ENCODE data around the gene PLPPR1. TPM values are rescaled to one million over a fixed set of nuclear protein-coding genes. Genes with fewer than 3 reads are reported as not detected.
A peak's percentile ranks its signal among the peaks of the same experiment; 100 is the strongest.

Gene PLPPR1
- total and polyA plus RNA-seq, 2 of the 13 experiments (the other 11 are each of a cell fraction or from before 2014, with no cell fraction given) = 16.0 to 84.7 TPM

DNA sequence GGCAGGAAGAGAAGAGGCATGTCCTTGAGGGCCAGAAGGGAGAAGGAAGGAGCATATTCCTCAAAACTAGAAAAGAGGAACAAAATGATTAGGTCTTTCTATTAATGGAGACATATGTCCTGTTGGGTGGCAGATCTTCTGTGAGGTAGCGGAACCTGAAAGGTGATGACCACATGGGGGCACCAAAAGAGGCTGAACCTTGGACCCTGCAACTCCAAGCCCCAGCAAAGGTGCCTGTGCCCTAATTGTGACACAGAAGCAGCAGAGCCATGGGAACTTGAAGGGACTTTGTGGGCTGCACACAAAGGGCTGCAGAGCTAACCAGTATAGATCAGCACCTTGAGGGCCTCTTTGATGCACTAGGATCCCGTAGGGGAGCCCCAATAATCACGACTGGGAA is 198.3 kb downstream of the PLPPR1 start (continued):
- no peak for TF ChIP-seq AKAP8 (CRISPR knock-in tag; IDR thresholded peaks at IDR 0.05)
- peak; percentile 83 for TF ChIP-seq HNF4G (IDR thresholded peaks at IDR 0.05; ENCODE audit: borderline replicate concordance, low read depth, low read length)
- TF ChIP-seq HNF4G (CRISPR knock-in tag; IDR thresholded peaks at IDR 0.05; ENCODE audit: borderline replicate concordance, low read depth) = peak; percentile 78; the same call in 1 of the 2 replicates
- no peak for TF ChIP-seq DNMT1 (CRISPR knock-in tag; IDR thresholded peaks at IDR 0.05)

DNA sequence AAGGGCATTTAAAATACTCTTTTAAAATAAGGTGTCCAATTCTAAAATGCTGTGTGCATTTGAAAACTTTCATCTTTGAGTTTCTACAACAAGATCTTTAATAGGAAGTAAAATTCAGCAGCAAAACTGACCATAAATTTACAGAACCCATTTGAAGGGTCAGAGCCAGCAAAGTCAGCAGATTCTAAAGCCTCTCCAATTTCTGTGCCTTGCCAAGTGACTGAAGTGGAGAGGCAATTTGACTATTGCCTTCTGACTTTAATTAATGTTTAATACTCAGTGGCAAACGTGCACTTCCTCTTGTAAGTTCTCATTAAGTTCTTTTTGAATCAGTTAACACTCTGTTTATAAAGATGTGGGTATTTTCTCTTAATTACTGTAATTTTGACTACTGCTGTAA is 201.1 kb downstream of the PLPPR1 start:
- ChIA-PET POLR2A (no interaction called here), CTCF (ENCODE audit: low intra/inter-chr PET ratio, low total read pairs) (no interaction called here)
- Histone ChIP-seq H3K9me3 (ENCODE audit: low read length) (no peaks in the 10 kb centered on the region), H4K20me1 (ENCODE audit: insufficient read depth, low read length) (no peaks in the 10 kb centered on the region), H3K9ac (ENCODE audit: insufficient read depth, low read depth, low read length) (no peak overlapping the region), H3K27me3 (ENCODE audit: control insufficient read depth in 1 of 2, insufficient read depth in 2 of 2, low read length in 2 of 2) (no peaks in the 10 kb centered on the region), H3K4me3 (replicated peaks in 1 of 3; ENCODE audit: insufficient read depth in 1 of 3, low read depth in 2 of 3, low read length in 3 of 3) (no peak overlapping the region), H3K4me2 (ENCODE audit: low read depth, low read length) (no peak overlapping the region), H3K4me1 (ENCODE audit: insufficient read depth, low read length) (peaks cover 34% of the 10 kb centered on the region), H3K36me3 (replicated peaks in 1 of 2; ENCODE audit: control insufficient read depth in 1 of 2, insufficient read depth in 2 of 2, low read length in 2 of 2) (0 out of 5 replicates have a peak, but pooled peaks cover 0 to 3% of the 10 kb centered on the region in 2 experiments), H2AFZ (ENCODE audit: low read length) (no peak overlapping the region), H3K79me2 (ENCODE audit: insufficient read depth, low read length) (no peaks in the 10 kb centered on the region), H3K27ac (ENCODE audit: extremely low read length, insufficient read depth, low read length) (no peak overlapping the region)
- ATAC-seq (no peak), DNase-seq (ENCODE audit: low spot score) (no peak), FAIRE-seq (no peak)
- intact Hi-C loops (cut with micrococcal nuclease; ENCODE audit: unreplicated experiment) (no loop called here), in situ Hi-C loops (cut with HindIII; ENCODE audit: extremely low pct_ligation_motif_present, low pct_unique_long_range_greater_than_20kb) (loop anchor here (5.0 to 25.0 kb wide), 2 partner anchors 112 to 517 kb away; no protein-coding TSS in a partner anchor)
- WGBS (ENCODE audit: low lambda C conversion rate) = 77% methylated on average over 1 of the region's 1 CpG
- no TSS peak for BruUV-seq (replicated peaks)
- no peak for TF ChIP-seq ZNF20 (CRISPR knock-in tag; IDR thresholded peaks at IDR 0.05)
- TF ChIP-seq, protein P1, sequence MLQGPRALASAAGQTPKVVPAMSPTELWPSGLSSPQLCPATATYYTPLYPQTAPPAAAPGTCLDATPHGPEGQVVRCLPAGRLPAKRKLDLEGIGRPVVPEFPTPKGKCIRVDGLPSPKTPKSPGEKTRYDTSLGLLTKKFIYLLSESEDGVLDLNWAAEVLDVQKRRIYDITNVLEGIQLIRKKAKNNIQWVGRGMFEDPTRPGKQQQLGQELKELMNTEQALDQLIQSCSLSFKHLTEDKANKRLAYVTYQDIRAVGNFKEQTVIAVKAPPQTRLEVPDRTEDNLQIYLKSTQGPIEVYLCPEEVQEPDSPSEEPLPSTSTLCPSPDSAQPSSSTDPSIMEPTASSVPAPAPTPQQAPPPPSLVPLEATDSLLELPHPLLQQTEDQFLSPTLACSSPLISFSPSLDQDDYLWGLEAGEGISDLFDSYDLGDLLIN (CRISPR knock-in tag; IDR thresholded peaks at IDR 0.05; ENCODE audit: borderline replicate concordance) = no peak
- TF ChIP-seq REL (CRISPR knock-in tag; conservative IDR thresholded peaks at IDR 0.05) = no peak
- TF ChIP-seq MTF1 (CRISPR knock-in tag; IDR thresholded peaks at IDR 0.05) = no peak
- TF ChIP-seq RAD51 (IDR thresholded peaks at IDR 0.05; ENCODE audit: borderline replicate concordance) = no peak
- no peak for TF ChIP-seq RBM22 (optimal IDR thresholded peaks at IDR 0.05; ENCODE audit: low read length)
- TF ChIP-seq, protein P2, sequence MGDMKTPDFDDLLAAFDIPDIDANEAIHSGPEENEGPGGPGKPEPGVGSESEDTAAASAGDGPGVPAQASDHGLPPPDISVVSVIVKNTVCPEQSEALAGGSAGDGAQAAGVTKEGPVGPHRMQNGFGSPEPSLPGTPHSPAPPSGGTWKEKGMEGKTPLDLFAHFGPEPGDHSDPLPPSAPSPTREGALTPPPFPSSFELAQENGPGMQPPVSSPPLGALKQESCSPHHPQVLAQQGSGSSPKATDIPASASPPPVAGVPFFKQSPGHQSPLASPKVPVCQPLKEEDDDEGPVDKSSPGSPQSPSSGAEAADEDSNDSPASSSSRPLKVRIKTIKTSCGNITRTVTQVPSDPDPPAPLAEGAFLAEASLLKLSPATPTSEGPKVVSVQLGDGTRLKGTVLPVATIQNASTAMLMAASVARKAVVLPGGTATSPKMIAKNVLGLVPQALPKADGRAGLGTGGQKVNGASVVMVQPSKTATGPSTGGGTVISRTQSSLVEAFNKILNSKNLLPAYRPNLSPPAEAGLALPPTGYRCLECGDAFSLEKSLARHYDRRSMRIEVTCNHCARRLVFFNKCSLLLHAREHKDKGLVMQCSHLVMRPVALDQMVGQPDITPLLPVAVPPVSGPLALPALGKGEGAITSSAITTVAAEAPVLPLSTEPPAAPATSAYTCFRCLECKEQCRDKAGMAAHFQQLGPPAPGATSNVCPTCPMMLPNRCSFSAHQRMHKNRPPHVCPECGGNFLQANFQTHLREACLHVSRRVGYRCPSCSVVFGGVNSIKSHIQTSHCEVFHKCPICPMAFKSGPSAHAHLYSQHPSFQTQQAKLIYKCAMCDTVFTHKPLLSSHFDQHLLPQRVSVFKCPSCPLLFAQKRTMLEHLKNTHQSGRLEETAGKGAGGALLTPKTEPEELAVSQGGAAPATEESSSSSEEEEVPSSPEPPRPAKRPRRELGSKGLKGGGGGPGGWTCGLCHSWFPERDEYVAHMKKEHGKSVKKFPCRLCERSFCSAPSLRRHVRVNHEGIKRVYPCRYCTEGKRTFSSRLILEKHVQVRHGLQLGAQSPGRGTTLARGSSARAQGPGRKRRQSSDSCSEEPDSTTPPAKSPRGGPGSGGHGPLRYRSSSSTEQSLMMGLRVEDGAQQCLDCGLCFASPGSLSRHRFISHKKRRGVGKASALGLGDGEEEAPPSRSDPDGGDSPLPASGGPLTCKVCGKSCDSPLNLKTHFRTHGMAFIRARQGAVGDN (CRISPR knock-in tag; IDR thresholded peaks at IDR 0.05) = no peak
- TF ChIP-seq, protein P3, sequence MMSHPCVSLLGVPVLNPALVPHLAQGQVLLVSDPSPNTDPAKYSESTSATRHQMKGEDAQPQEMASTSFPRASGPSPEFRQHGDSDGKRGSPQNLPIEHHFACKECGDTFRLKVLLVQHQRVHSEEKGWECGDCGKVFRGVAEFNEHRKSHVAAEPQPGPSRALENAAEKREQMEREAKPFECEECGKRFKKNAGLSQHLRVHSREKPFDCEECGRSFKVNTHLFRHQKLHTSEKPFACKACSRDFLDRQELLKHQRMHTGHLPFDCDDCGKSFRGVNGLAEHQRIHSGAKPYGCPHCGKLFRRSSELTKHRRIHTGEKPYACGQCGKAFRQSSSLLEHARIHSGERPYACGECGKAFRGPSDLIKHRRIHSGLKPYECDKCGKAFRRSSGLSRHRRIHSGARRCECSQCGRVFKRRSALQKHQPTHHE (CRISPR knock-in tag; IDR thresholded peaks at IDR 0.05; ENCODE audit: borderline replicate concordance) = no peak
- TF ChIP-seq, protein P4, sequence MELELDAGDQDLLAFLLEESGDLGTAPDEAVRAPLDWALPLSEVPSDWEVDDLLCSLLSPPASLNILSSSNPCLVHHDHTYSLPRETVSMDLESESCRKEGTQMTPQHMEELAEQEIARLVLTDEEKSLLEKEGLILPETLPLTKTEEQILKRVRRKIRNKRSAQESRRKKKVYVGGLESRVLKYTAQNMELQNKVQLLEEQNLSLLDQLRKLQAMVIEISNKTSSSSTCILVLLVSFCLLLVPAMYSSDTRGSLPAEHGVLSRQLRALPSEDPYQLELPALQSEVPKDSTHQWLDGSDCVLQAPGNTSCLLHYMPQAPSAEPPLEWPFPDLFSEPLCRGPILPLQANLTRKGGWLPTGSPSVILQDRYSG (CRISPR knock-in tag; IDR thresholded peaks at IDR 0.05) = no peak
- TF ChIP-seq ZNF614 (CRISPR knock-in tag; IDR thresholded peaks at IDR 0.05; ENCODE audit: borderline replicate concordance) = no peak
- TF ChIP-seq POGZ (CRISPR knock-in tag; IDR thresholded peaks at IDR 0.05) = no peak
